Measurements from ENCODE around the gene RNF121.

DNA sequence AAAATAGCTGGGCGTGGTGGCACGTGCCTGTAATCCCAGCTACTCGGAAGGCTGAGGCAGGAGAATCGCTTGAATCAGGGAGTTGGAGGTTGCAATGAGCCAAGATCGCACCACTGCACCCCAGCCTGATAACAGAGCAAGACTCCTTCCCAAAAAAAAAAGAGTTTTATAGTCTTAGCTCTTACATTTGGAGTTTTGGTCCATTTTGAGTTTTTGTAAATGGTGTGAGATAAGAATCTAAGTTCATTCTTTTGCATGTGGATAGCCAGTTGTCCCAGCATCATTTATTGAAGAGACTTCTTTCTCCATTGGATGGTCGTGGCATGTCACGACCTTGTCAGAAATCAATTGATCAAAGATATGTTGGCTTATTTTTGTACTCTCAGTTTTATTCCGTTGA is 34.6 kb downstream of the RNF121 start:
- TF ChIP-seq CTCF (conservative IDR thresholded peaks at IDR 0.05; ENCODE audit: low read length), result no peak
- TF ChIP-seq EZH2phosphoT487 (IDR thresholded peaks at IDR 0.05; ENCODE audit: borderline replicate concordance, low read depth, low read length), result no peak
